Stimulated activated CD4-positive, alpha-beta T cell treated with anti-CD3 and anti-CD28 coated beads, Interleukin-1b, Interleukin-23, amount 100 ng/mL, for 48 hours (primary cell): ENCODE data around the gene FMNL1.

ENCODE experiments used
- DNase-seq: peaks from one replicate; pipeline ENCODE4 v3.0.0-alpha.2; 2020

Gene FMNL1

DNA sequence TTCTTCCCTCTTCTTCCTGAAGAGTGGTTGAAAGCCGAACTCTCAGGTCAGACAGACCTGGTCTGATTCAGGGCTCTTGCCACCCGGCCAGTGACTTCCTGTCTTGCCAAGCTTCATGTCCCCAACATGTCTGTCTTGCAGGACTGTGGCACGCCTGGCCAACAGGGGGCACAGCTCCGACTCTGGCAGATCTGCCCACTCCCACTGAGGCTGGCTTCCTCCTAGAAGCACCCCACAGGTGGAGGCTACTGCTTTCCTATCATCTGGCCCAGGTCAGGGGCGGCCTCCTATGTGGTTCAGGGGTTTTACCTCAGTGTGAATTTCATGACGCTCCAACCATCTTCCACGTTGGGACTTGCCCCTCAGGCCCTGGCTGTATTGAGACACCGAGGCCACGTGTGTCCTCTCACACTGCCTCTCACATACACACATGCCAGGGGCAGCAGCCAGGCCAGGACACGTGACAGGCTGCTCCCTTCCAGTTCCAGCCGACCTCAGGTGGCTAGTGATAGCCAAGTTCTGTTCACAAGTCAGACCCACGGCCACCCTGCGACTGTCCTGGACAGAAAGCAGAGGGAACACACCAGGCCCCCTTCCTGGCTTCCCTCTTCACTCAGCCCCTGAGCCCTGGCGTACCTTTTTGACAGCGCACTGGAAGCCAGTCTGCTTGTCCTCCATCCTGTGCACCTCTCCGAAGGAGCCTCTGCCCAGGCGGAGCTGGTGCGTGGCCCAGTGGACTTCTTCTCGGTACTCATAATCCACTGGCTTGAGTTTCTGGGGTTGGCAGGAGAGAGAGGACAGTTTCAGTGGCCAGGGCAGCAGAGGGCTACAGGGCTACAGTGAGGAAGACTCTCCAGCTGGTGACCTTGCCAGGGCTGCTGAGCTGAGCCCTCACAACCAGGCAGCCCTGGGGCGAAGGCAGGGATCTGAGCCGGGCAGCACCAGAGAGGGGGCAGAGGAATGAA, 62.8 kb downstream of the FMNL1 start:
- DNase-seq, result peak; percentile 41

DNA sequence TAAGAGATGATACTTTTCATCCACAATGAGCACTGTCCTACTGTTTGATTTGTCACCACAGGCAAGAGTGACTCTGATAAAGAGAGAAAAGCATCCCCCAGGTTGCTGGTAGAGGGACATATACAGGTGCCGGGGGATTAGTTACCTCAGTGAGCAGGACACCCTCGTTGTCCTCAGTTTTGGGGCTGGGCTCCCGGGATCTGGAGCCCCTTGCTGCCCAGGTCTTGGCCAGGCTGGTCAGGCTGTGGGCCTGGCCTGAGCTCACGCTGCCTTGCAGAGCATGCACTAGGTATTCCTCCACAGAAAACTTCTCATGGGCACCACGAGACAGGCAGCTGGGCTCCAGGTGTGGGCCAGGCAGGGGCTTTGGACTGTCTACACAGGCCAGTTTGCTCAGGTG, 64.6 kb downstream of the FMNL1 start:
- no peak for DNase-seq

GRCh38 chr17:45287526-45288500, 66.1 kb downstream of the FMNL1 start:
- no peak for DNase-seq

GRCh38 chr17:45288825-45289224, 67.1 kb downstream of the FMNL1 start:
- DNase-seq, result no peak

GRCh38 chr17:45289301-45290268, 67.9 kb downstream of the FMNL1 start:
- DNase-seq, result no peak

GRCh38 chr17:45290269-45290765, 68.6 kb downstream of the FMNL1 start:
- no peak for DNase-seq

DNA sequence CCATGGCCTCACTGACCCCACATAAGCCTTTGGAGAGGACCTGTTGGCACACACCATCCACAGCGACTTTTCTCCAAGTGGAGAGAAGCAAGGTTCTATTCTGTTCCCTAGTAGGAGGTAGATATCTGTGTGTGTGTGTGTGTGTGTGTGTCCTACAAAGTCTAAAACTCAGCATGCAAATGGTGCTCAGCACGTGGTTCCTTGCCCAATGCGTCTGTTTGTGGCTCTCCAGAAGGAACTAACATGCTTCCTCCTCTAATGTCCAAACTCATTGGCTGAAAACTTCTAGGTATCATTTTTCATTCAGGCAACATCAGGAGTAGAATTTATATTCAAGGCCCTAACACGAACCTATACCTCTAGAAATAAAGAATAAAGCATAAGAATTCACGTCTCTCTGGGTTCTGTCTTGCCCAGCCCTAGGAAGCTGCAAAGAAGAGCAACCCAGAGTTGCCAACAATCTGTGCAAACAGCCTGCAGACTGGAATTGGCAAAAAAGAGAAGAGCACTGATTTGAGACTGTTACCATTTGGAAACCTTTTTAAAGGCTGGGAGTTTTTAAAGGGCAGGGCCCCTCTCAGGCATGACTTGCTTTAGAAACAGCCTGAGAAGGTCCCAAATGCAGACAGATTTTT, 69.6 kb downstream of the FMNL1 start:
- DNase-seq, result no peak

DNA sequence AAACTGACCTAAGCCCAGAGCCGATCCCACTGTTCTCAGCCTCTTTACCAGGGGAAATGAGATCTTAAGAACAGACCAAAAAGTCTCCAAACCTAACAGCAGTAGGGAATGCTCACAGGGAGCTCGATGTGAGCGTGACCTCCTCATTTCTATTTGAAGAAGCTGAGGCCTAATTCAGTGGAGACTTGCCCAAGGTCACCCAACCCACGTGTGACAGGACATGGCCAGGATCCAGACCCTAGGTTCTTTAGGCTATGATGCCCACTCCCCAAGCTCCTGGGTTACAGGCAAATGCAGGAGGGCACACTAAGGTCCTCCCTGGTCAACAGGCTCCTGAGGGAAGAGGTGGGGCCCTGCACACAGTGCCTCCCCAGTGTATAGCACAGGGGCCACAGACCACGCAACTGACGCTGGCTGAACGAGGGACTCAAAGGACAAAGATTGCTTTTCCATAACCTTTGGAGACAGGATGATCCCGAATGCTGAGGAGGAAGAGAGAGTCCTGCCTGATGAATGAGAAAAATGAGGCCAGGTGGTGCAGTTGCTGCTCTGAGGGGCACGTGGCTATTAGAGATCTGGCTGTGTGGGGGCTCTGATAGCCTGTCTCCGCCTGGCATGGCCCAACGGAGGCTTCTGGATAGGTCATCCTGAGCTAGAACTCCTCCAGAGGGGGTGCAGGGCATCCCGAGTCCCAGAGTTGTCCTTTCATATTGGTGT, 71.2 kb downstream of the FMNL1 start:
- no peak for DNase-seq

DNA sequence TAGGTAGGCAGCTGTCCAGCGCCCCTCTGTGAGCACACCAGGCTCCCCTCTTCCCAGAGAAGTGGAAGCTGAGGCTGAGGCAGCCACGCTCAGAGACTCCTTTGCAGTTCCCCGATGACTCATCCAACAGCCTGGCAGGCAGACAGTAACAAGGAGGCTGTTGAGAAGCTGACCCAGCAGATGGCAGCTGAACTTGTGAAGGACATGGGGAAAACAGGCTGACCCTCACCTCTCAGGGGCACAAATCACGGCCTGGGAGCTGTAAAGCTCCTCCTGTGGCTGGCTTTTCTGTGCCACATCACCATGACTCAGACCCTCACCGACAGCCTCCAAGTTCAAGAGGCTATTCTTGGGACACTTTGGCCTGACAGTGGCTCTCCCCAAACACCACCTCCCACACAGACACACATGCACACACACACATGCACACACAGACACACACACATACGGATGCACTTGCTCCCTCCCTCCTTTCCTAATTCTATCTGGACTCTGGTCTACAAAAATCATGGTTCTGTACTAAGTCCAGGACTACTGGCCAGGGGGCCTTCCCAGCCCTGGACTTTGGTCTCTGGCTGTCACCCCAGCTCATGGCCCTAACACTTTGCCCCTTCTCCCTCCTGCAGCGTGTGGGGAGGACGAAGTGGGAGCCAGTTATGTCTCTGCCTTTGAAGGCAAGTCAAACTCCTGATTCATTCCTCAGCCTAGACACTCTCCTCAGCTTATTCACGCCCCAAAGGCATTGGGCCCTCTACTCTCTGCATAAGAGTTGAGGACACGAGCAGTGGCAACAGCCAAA, 71.9 kb downstream of the FMNL1 start:
- DNase-seq, result no peak

- DNase-seq, result no peak
Observed at GRCh38 chr17:45294506-45294905, 72.8 kb downstream of the FMNL1 start.

GRCh38 chr17:45296003-45296832, 74.5 kb downstream of the FMNL1 start:
- DNase-seq, result no peak

- no peak for DNase-seq
Observed at GRCh38 chr17:45296833-45297124, 75.1 kb downstream of the FMNL1 start.
